HepG2 (cell line): ENCODE results near the gene ABCB6. TPM values are rescaled to one million over a fixed set of nuclear protein-coding genes. Genes with fewer than 3 reads are reported as not detected.

Experiments
- ARID5B ChIP-seq: IDR thresholded peaks from 2 replicates; pipeline ENCODE4 v1.4.0; 2020; ENCODE audit warnings: mild to moderate bottlenecking, missing genetic modification reagents
- FLYWCH1 ChIP-seq: sonication (generic); formaldehyde crosslinking; IDR thresholded peaks from 2 replicates; pipeline ENCODE4 v1.8.1; 2023; ENCODE audit warnings: mild to moderate bottlenecking, missing genetic modification reagents
- ISL2 ChIP-seq: sonication (generic); formaldehyde crosslinking; IDR thresholded peaks from 2 replicates; pipeline ENCODE4 v1.5.0; 2020; ENCODE audit warnings: missing genetic modification reagents
- MIER3 ChIP-seq: IDR thresholded peaks from 2 replicates; pipeline ENCODE4 v1.6.1; 2016; ENCODE audit warnings: missing compliant biosample characterization, borderline replicate concordance
- PAWR ChIP-seq: sonication (generic); formaldehyde crosslinking; IDR thresholded peaks from 2 replicates; pipeline ENCODE4 v1.4.0; 2020; ENCODE audit warnings: missing genetic modification reagents, mild to moderate bottlenecking, borderline replicate concordance
- SIN3A ChIP-seq: IDR thresholded peaks from 2 replicates; pipeline ENCODE4 v1.6.1; 2011; ENCODE audit warnings: low read depth, mild to moderate bottlenecking, control low read depth, low read length, borderline replicate concordance
- SP5 ChIP-seq: IDR thresholded peaks from 2 replicates; pipeline ENCODE4 v1.6.1; 2016; ENCODE audit warnings: low read depth, borderline replicate concordance
- TFDP1 ChIP-seq: IDR thresholded peaks from 2 replicates; pipeline ENCODE4 v1.6.1; 2016; ENCODE audit warnings: missing compliant biosample characterization, missing genetic modification reagents, borderline replicate concordance
- TOPORS ChIP-seq: sonication (generic); formaldehyde crosslinking; IDR thresholded peaks from 2 replicates; pipeline ENCODE4 v1.8.0; 2023; ENCODE audit warnings: mild to moderate bottlenecking, missing genetic modification reagents
- ZNF18 ChIP-seq: sonication (generic); formaldehyde crosslinking; IDR thresholded peaks from 2 replicates; pipeline ENCODE4 v1.8.0; 2022; ENCODE audit warnings: mild to moderate bottlenecking, missing genetic modification reagents; ENCODE audit not compliant: insufficient replicate concordance
- ZNF343 ChIP-seq: sonication (generic); formaldehyde crosslinking; IDR thresholded peaks from 2 replicates; pipeline ENCODE4 v1.4.0; 2020; ENCODE audit warnings: mild to moderate bottlenecking, missing genetic modification reagents
- ZNF512 ChIP-seq: sonication (generic); formaldehyde crosslinking; IDR thresholded peaks from 2 replicates; pipeline ENCODE4 v1.4.0; 2020; ENCODE audit warnings: mild to moderate bottlenecking, missing genetic modification reagents
- ZNF562 ChIP-seq: sonication (generic); formaldehyde crosslinking; IDR thresholded peaks from 2 replicates; pipeline ENCODE4 v1.8.0; 2022; ENCODE audit warnings: missing genetic modification reagents, borderline replicate concordance
- ZNF792 ChIP-seq: IDR thresholded peaks from 2 replicates; pipeline ENCODE4 v1.6.1; 2016
- polyA plus RNA-seq, 8 experiments: library from polyadenylated mRNA; depleted of rRNA in 3 of 8; stranded (reverse) in 7 of 8; unstranded in 1 of 8; fragments of >200 nt; fragmentation: Illumina TruSeq in 4 of 8; extraction: Trizol in 4 of 8; gene quantifications; 2 replicates each; pipeline versions ENCODE4 v1.2.1 to v1.2.3, GENCODE V29; 2011 to 2016; ENCODE audit warnings: low read depth in 4 of 8, missing spikeins in 1 of 8, mixed read lengths in 1 of 8; ENCODE audit not compliant: insufficient read depth in 1 of 8
- total RNA-seq, 5 experiments: library from RNA; depleted of rRNA; stranded (reverse); fragments of >200 nt; fragmentation: Illumina TruSeq; extraction: Trizol; gene quantifications; 2 replicates each; pipeline ENCODE4 v1.2.3, GENCODE V29; 2016; ENCODE audit warnings: low read depth in 1 of 5
- TF ChIP-seq, protein P1 (sequence below): IDR thresholded peaks from 2 replicates; pipeline ENCODE4 v1.6.1; 2016; ENCODE audit warnings: low read depth, missing genetic modification reagents, missing compliant biosample characterization

The ABCB6 gene
- total and polyA plus RNA-seq, 2 of the 13 experiments (the other 11 are each of a cell fraction or from before 2014, with no cell fraction given): 91.1 to 137 TPM

DNA sequence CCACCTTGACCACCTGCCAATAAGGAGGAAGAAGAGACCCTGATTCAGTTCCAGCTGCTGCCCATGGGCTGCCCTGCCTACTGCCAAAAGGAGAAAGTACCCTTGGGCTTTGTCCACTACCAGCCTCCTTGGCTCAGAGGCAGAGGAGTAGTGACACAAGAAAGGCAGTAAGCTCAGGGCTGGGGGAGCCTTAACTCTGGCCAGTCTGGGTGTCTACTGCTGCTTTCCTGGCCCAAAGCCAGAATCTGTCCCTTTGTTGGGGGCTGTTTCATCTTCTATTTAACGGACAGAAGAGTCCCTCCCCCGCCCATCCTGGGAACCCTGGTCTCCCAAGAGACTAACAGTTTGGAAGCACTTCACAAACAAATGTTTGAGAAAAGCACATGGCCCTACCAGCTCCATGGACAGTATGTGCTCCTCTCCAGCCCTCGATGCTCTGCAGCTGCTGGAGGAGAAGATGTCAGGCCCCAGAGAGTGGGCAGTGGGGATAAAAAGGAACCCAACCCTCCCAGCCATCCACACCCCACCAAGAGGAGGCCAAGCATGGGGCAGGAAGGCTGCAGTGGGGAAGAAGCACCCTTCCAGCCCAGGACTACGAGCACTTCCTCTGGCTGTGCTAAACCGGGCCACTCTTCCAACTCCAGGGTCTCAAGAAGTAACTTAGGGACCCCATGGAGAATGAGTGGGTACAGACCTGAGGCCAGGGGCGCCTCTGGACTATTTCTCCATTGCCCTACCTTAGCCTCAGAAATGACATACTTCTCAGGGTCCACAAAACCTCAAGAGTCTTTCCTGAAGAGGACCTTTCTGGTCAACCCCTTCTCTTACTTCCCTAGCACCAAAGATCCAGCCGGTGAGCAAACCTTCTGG, 9.5 kb upstream of the ABCB6 start (continued):
- TF ChIP-seq, protein P1, sequence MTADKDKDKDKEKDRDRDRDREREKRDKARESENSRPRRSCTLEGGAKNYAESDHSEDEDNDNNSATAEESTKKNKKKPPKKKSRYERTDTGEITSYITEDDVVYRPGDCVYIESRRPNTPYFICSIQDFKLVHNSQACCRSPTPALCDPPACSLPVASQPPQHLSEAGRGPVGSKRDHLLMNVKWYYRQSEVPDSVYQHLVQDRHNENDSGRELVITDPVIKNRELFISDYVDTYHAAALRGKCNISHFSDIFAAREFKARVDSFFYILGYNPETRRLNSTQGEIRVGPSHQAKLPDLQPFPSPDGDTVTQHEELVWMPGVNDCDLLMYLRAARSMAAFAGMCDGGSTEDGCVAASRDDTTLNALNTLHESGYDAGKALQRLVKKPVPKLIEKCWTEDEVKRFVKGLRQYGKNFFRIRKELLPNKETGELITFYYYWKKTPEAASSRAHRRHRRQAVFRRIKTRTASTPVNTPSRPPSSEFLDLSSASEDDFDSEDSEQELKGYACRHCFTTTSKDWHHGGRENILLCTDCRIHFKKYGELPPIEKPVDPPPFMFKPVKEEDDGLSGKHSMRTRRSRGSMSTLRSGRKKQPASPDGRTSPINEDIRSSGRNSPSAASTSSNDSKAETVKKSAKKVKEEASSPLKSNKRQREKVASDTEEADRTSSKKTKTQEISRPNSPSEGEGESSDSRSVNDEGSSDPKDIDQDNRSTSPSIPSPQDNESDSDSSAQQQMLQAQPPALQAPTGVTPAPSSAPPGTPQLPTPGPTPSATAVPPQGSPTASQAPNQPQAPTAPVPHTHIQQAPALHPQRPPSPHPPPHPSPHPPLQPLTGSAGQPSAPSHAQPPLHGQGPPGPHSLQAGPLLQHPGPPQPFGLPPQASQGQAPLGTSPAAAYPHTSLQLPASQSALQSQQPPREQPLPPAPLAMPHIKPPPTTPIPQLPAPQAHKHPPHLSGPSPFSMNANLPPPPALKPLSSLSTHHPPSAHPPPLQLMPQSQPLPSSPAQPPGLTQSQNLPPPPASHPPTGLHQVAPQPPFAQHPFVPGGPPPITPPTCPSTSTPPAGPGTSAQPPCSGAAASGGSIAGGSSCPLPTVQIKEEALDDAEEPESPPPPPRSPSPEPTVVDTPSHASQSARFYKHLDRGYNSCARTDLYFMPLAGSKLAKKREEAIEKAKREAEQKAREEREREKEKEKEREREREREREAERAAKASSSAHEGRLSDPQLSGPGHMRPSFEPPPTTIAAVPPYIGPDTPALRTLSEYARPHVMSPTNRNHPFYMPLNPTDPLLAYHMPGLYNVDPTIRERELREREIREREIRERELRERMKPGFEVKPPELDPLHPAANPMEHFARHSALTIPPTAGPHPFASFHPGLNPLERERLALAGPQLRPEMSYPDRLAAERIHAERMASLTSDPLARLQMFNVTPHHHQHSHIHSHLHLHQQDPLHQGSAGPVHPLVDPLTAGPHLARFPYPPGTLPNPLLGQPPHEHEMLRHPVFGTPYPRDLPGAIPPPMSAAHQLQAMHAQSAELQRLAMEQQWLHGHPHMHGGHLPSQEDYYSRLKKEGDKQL (CRISPR knock-in tag): no peak
- TF ChIP-seq SP5 (CRISPR knock-in tag) (no peak), ZNF792 (no peak), SIN3A (no peak), ISL2 (CRISPR knock-in tag) (no peak), ZNF343 (CRISPR knock-in tag) (0 out of 2 replicates have a peak, but pooled peaks have one; percentile 11), PAWR (CRISPR knock-in tag) (no peak), ZNF512 (CRISPR knock-in tag) (no peak), ZNF562 (CRISPR knock-in tag) (no peak), FLYWCH1 (CRISPR knock-in tag) (no peak), ARID5B (CRISPR knock-in tag) (no peak), ZNF18 (CRISPR knock-in tag) (no peak), MIER3 (CRISPR knock-in tag) (no peak), TOPORS (no peak), TFDP1 (CRISPR knock-in tag) (no peak)
